GM19099 (cell line): Measurements from ENCODE around the gene CDC5L.

Experiments used
- POLR2A ChIP-seq: IDR thresholded peaks from 3 replicates; pipeline ENCODE4 v1.6.1; 2011; ENCODE audit warnings: low read depth; ENCODE audit not compliant: insufficient read length; ENCODE audit errors: extremely low read depth

CDC5L gene

DNA sequence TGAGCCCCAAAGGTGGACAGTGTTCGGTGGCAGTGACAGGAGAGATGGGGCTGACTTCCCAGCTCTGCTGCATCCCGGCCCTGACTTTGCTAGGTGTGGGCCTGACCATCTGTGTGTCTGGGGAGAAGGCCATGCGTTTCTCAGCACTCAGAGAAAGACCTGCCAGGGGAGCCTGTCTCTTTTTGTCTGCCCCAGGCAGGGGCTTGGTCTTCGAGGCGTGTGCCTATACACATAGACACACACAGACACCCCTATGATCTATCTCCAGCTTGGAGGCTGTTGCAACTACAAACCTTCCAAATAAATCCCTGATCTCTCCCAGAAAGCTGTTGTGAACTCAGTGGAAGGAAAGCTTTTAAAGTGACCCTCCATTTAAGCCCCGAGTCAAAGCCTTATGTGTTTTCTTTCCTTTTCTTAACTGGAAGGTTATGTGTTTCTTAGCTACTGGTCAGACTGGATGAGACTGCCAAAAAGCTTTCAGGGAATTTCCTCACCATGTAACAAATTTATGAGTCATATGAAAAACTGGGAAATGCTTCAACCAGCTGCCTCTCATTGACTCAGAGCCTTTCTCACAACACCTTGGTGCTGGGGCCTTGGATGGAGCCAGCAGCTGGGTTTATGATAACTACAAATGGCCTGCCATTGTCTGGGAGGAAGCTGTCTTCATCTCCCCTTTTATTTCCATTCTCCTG lies 102.6 kb downstream of the CDC5L start:
- no peak for TF ChIP-seq POLR2A

DNA sequence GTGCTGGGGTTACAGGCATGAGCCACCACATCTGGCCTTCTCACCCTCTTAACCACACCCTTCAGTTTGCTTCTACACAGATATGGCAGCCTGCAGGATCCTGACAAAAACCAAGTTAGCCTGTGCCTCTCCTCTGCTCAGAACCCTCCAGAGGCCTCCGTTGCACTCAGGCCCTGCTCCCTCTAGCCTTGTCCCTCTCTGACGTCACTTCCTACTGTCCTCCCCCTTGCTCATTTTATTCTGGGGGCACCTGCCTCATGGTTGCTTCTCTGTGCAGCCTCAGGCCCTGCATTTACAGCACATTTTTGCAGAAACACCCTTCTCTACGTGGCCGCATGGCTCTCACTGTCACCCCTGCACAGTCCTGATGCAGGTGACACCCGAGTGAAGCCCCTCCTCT lies 105.6 kb downstream of the CDC5L start:
- TF ChIP-seq POLR2A, result no peak

DNA sequence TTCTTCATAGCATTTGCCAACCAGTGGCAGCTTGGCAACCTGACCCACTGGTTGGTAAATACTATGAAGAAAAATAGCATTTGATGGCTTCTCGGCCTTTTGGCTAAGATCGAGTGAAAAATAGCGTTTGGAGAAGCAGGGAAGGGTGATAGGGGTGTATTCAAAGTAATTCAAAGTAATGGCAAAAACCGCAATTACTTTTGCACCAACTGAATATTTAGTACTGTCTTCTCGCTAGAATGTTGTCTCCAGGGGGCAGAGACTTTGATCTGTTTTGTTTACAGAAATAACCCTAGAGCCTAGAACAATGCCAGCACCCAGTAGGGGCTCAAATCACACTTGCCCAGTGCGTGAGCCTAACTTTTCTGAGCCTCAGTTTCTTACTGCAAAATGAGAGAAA lies 106.1 kb downstream of the CDC5L start:
- no peak for TF ChIP-seq POLR2A

DNA sequence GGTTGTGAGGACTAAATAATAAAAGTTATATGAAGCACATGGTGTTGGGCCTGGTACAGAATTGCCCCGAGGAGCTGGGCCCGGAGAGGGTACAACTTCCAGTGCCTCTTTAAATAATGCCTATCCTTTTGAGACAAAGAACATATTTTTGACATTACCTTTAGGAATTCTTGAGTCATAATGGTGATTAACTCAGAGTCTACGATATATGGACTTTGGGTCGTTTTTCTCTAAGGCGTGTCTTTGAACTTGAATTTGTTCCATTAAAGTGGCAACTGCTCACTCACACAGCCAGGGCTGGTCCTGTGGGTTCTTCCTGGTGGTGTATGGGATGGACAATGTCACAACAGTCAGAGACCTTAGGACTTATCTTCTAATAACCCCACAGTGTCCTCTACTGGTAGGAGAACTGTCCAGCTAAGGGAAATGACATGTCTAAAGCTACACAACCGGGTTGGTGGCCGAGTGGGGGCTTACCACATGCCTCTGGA lies 106.5 kb downstream of the CDC5L start:
- TF ChIP-seq POLR2A, result no peak

DNA sequence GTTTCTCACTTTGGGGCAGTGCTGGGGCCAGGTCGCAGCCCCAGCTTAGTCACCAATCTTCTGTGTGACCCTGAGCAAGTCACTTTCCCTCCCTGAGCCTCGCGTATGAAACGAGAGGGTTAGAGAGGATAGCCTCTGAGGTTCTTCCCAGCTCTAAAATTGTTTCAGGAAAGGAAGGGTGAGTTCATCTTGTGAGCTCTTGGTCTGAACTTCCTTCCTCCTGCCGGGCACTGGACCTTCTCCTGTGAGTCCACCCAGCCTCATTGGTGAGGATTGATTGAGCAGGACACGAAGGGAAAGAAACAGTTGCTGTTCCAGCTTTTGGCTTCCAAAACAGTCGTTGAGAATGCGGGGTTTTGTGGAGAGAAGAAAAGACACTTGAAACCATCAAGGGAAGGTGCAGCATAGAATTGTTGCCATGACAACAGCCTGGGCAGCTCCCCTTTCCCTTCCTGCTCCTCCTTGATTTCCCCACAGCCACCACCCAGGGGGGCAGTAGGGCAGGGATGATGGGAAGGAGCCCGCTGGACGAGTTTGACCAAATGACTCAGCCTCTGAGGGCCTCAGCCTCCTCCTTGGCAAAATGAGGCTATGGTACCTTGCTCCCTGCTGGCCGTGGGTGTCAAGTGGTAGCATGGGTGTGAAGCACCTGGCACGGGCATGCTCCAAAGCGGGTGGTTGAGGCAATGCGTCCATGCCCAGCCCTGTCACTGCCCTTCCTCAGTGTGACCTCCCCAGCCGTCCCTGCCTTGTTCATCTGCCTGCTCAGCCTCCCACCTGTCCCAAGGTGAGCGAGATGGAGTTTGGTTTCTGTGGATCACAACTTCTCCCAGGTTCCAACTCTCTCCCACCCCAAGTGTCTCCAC lies 107.8 kb downstream of the CDC5L start:
- no peak for TF ChIP-seq POLR2A

DNA sequence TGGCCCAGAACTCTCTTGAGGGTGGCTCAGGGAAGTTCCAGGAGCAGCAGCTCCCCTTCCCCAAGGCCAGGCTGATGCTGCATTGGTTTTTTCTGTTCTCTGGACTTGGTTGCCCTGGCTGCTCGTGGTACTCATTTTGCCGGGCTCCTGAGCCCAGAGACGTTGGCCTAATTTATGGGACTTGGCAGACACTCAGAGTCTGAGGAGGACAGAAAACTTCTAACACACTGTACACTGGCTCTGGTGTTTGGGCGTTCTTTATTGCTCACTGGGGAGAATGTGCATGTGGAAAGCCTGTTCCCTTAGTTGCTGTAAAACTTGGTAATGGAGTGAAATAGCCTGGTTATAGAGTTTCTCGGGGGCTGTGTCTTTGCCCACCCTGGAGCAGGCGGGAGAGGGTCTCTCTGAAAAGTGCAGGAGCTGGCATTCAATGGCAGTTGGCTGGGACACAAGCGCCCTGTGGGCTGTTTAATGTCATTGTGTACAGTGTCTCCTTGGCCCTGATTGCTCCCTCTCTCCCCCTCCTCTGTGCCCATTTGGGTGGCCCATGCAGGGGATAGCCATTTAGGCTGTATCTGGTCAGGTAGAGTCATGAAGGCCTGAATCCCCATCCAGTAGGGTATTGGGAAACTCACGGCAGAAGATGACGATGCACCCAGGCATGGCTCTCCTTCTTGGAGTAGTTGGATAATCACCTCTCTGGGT lies 109.3 kb downstream of the CDC5L start:
- no peak for TF ChIP-seq POLR2A

DNA sequence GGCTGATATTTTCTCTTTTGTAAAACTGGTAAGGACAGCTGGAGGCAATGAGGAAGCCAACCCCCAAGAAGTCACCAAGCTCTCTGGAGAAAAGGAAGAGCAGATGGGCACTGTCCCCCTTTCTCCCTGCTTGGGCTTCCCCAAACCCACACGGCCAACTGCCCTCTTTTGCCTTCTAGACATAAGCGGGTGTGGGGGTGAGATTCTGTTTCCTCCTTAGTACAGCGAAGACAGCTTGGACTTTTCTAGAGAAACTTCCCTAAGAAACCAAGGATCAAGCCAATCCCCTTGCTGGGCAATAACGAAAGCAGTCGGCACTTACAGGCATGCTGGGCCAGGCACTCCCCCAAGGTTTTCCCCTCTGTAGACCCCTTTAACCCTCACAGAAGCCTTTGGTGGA lies 110.3 kb downstream of the CDC5L start:
- no peak for TF ChIP-seq POLR2A

DNA sequence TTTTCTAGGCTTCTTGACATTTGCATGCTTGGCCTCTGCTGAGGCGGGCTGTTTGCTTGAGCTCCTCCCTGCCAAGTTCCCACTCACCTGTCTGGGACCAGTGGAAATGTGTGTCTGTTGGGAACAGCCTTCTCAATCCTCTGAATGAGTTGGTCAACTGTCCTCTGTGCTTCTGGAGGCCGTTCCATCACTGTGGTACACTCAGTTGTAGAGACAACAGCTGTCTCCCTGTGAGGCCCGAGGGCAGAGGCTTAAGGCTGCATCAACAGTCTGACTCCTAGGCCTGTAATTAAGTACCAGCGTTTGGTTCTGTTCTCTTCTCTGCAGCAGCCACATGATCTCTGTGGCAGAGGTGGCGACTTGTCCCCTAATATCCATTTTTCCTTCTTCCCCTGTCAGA lies 110.9 kb downstream of the CDC5L start:
- TF ChIP-seq POLR2A, result no peak

DNA sequence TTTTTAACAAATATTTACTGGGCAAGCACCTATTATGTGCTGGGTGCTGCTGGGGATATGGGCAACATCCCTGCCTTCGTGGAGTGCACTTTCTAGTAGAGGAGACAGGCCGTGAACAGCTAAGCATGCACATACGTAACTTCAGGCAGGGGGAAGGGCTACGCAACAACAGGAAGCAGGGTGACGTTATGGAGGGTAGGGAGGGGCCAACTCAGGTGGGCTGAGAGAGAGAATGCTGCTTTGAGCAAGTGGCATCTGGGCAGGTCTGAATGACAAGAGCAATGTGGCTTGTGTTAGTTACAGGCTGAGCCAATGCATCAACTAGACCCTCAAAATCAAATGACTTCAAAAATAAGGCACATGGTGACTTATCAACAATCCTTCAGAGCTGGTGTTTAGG lies 112.1 kb downstream of the CDC5L start:
- no peak for TF ChIP-seq POLR2A
